ENCODE data around the gene SLC22A23. TPM values are rescaled to one million over a fixed set of nuclear protein-coding genes. Genes with fewer than 3 reads are reported as not detected.

Gene SLC22A23
- total and polyA plus RNA-seq, 8 donors, result 4.9 to 27.9 (median 14.2) TPM

DNA sequence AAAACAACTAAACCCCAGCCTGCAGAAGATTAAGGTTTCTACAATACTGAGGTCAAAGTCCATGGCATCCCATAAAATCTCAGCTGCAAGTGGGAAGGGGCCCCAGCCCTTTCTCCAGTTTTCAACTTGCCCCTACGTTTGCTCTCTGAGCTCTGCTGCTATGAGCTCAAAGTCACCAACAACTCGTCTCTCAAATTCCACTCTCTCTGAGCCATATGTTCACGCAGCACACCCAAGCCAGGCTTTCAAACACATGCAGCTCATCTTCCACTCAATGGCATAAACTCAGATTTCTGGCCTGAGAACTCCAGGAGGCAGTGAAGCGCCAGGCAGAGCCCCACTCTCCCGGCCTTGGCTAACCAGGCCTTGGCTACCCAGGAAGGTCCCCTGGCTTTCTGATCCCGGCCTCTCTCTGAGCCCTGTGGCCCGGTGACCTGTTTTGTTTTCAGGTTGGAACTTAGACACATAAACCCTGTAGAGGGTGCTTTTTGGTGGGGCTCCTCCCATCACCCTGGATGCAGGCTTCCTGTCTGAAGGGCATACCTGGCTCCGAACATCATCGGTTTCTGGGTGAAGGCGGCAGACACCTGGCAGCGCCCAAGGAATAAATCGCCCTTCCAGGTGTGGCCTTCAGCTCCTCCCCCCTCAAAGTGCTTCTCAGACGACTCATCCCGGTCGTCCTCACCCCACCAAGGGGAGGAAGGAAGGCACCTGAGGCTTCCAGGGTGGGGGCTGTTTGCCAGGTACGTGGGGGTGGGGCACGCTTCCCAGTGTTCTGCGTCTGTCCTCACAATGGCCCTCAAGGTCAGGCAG, 12.4 kb downstream of the SLC22A23 start:
- H3K27me3 ChIP-seq, result no peaks in the 10 kb centered on the region
- no peak overlapping the region for H3K27ac ChIP-seq
- ATAC-seq, result peak in 2 of 4 donors; percentile 17 to 21
- no peaks in the 10 kb centered on the region for H3K36me3 ChIP-seq
- intact Hi-C loops (cut with DNase I), result no loop called here
- peaks cover 0 to 14% (median 0%) of the 10 kb centered on the region in 3 donors for H3K4me1 ChIP-seq
- no peaks in the 10 kb centered on the region for H3K9me3 ChIP-seq
- TF ChIP-seq, protein P1, sequence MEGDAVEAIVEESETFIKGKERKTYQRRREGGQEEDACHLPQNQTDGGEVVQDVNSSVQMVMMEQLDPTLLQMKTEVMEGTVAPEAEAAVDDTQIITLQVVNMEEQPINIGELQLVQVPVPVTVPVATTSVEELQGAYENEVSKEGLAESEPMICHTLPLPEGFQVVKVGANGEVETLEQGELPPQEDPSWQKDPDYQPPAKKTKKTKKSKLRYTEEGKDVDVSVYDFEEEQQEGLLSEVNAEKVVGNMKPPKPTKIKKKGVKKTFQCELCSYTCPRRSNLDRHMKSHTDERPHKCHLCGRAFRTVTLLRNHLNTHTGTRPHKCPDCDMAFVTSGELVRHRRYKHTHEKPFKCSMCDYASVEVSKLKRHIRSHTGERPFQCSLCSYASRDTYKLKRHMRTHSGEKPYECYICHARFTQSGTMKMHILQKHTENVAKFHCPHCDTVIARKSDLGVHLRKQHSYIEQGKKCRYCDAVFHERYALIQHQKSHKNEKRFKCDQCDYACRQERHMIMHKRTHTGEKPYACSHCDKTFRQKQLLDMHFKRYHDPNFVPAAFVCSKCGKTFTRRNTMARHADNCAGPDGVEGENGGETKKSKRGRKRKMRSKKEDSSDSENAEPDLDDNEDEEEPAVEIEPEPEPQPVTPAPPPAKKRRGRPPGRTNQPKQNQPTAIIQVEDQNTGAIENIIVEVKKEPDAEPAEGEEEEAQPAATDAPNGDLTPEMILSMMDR (IDR thresholded peaks at IDR 0.05), result no peak
- FAIRE-seq, result no peak
- no peak for DNase-seq
- WGBS, 2 donors, result 82 to 83% methylated on average over 18 of the region's 18 CpGs
- no peak overlapping the region for H3K4me3 ChIP-seq

DNA sequence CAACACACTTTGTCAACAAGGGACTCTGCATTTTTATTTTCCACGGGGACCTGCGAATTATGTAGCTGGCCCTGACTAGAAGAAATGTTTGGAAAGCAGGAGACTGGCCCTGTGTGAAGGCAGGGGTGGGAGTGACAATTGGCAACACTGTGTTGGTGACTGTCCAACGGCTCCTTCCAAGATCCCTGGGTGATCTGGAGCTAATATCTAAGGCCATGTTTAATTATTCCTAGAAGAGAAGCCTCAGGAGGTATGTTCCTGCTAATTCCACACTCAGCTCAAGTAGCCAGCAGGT, 13.7 kb downstream of the SLC22A23 start:
- Histone ChIP-seq H3K36me3 (no peaks in the 10 kb centered on the region), H3K27ac (no peak overlapping the region), H3K9me3 (no peaks in the 10 kb centered on the region), H3K4me1 (peaks cover 0 to 14% (median 0%) of the 10 kb centered on the region in 3 donors), H3K27me3 (no peaks in the 10 kb centered on the region), H3K4me3 (no peak overlapping the region)
- 18 to 25% methylated on average over 3 of the region's 3 CpGs for WGBS, 2 donors
- TF ChIP-seq, protein P1 (IDR thresholded peaks at IDR 0.05), result no peak
- DNase-seq (no peak), ATAC-seq (peak in 3 of 4 donors; percentile 11 to 50 (median 26)), FAIRE-seq (no peak)
- intact Hi-C loops (cut with DNase I), result no loop called here

DNA sequence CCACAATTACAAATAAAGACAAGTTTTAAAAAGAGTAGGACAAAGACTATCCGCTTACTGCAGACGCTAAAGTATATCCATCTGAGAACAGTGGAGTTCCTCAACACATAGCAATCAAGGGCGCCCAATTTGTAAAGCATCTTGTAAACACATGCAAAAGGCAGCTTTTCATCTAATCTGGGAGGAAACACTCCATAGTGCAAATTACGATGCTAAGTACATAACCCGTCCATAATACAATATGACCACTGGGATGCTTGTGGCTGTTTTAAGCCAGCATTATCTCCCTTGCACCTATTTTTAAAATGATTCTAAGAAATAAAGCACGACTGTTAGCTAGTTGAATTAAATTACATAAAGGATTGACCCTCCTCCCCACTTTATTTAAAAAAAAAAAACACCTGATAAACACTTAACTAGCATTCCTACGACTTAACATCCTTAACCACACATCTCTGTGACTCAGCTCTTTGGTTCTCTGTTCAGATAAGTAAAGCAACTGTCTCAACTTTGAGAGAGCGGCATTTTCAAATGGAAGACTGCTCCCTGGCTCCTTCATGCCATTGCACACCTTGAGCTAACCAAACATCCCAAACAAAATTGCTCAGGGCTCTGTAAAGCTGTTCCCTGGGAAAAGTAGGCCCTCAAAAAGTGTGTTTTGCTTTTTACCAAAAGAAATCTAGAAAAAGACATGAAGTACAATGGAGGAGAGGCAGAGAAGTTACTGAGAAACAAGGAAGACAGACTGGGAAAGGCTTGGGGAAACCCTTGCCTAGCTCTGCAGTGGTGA, 14.2 kb downstream of the SLC22A23 start:
- TF ChIP-seq, protein P1 (IDR thresholded peaks at IDR 0.05), result no peak
- DNase-seq, result no peak
- no peaks in the 10 kb centered on the region for H3K27me3 ChIP-seq
- H3K9me3 ChIP-seq, result no peaks in the 10 kb centered on the region
- intact Hi-C loops (cut with DNase I), result no loop called here
- ATAC-seq, result no peak
- H3K4me3 ChIP-seq, result no peak overlapping the region
- no peak for FAIRE-seq
- H3K27ac ChIP-seq, result no peak overlapping the region
- H3K36me3 ChIP-seq, result no peaks in the 10 kb centered on the region
- WGBS, 2 donors, result 80 to 83% methylated on average over 8 of the region's 8 CpGs
- peaks cover 0 to 14% (median 0%) of the 10 kb centered on the region in 3 donors for H3K4me1 ChIP-seq

DNA sequence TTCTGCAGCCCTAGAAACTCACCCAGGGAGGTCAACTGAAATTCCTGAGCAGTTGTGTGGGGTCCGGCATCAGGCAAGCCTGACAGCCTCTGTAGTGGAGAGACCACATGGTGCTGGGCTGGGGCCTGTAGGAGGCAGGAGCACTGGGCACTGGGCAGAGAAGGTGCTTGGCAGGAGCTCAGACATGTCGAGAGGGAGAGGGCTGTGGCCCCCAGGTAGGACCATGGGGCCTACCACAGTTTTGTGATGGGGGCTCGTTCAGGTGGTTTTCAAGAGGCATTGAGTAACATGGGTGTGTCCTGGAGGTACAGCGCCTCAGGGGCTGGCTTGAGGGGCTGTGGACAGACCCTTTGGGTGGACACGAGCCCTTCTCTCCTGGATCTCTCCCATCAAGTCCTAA, 15.9 kb downstream of the SLC22A23 start:
- 94 to 97% methylated on average over 5 of the region's 5 CpGs for WGBS, 2 donors
- TF ChIP-seq, protein P1 (IDR thresholded peaks at IDR 0.05), result no peak
- no peak for FAIRE-seq

More for the DNA sequence above, 15.9 kb downstream of the SLC22A23 start:
- intact Hi-C loops (cut with DNase I), result no loop called here
- H3K4me3 ChIP-seq, result no peak overlapping the region
- no peak overlapping the region for H3K27ac ChIP-seq
- no peak for DNase-seq
- ATAC-seq, result no peak
- H3K36me3 ChIP-seq, result no peaks in the 10 kb centered on the region
- no peaks in the 10 kb centered on the region for H3K9me3 ChIP-seq
- no peaks in the 10 kb centered on the region for H3K27me3 ChIP-seq
- H3K4me1 ChIP-seq, result peaks cover 0 to 14% (median 0%) of the 10 kb centered on the region in 3 donors
